HG03457 (cell line): Measurements from ENCODE around the gene SLC30A1.

Experiments
- ATAC-seq: cut with Tn5 transposase; IDR thresholded peaks from one replicate; pipeline ENCODE4 v1.9.1; 2021; ENCODE audit warnings: moderate number of reproducible peaks; ENCODE audit not compliant: unreplicated experiment

SLC30A1 gene

GRCh38 chr1:211525101-211525676 lies 53.8 kb downstream of the SLC30A1 start:
- no peak for ATAC-seq

- ATAC-seq, result no peak
Observed at GRCh38 chr1:211524521-211524920, 54.4 kb downstream of the SLC30A1 start.

DNA sequence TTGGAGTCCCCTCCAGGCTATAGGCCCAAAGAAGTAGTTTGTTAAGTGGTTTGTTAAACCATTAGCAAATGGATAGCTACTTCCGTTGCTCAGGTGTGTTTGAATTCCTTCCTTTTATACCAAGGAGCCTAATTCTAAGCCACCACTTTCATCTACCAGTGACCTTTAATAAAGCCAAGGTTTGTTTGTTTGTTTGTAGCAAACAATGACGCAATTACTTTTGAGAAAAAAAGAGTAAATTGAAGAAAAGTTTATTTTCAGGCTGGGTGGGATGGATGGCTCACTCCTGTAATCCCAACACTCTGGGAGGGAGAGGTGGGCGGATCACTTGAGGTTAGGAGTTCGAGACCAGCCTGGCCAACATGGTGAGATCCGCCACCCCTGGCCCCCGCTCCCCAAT lies 56.2 kb downstream of the SLC30A1 start:
- no peak for ATAC-seq
